Activated CD8-positive, alpha-beta memory T cell treated with anti-CD3 and anti-CD28 coated beads for 48 hours (primary cell): ENCODE measurements around the gene SORCS2.

ENCODE experiments used
- DNase-seq, 3 experiments: peaks; one replicate each; pipeline ENCODE4 v3.0.0-alpha.2; 2020; ENCODE audit warnings: low read depth in 2 of 3, low spot score in 2 of 3

The SORCS2 gene

DNA sequence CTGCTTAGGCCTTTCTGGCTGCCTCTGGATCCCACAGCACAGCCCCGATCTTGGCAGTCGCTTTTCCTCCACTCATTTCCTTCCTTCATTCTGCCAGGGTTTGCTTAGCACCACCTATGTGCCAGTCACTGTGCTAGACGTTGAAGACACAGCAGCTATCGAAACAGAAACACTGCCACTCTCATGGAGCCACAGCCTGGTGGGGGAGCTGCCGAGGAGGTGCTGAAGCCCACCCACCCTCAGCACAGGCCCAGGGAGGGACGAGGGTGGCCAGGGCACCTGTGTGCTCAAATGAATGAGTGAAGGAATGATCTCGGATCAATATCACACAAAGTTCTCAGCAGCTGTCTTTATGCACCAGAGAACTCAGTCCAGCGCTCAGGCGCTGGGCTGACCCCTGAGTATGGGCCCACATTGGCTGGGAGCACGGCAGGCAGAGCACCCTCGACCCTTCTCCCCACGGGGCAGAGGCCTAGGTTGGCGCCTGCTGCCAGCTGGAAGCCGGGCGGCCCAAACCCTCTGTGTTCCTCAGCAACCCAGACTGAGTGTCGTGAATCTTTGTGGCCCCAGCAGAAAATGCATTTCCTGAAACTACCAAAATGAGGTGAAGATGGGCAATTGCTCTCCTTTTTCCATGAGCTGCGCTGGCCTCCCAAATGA lies 108.9 kb downstream of the SORCS2 start:
- DNase-seq, result no peak

DNA sequence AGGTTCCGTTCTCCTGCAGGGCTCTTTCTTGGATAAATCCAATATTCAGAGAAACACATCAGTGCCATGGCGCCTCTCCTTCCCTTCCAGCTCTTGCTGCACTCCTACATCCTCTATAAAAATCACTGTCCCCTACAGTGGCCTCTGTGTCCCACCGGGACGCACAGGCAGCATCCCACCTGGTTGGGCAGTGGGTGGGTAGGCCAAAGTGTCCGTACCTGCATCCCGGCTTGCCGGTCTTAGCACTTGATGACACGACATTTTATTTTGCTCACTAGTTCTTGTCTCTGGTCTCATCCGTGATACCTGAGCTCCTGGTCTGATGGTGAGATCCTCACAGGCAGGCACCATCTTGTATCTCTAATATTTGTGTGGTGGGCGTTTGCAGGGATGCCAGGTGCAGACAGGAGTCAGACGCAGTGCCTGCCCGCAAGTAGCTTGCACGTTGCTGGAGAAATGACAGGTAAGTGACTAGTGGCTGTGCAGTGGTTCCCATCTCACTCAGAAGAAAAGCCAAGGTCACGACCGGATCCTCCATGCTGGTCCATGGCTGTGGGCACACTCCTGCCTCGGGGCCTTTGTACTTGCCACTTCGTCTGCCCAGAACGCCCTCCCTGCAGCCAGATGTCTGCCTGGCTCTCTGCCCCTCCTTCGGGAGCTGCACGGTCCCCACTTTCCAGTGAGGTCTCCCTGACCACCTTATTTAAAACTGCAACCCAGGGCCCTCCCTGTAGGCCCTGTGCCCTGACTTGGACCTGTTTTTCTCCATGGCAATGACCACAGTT lies 109.7 kb downstream of the SORCS2 start:
- DNase-seq, result no peak

DNA sequence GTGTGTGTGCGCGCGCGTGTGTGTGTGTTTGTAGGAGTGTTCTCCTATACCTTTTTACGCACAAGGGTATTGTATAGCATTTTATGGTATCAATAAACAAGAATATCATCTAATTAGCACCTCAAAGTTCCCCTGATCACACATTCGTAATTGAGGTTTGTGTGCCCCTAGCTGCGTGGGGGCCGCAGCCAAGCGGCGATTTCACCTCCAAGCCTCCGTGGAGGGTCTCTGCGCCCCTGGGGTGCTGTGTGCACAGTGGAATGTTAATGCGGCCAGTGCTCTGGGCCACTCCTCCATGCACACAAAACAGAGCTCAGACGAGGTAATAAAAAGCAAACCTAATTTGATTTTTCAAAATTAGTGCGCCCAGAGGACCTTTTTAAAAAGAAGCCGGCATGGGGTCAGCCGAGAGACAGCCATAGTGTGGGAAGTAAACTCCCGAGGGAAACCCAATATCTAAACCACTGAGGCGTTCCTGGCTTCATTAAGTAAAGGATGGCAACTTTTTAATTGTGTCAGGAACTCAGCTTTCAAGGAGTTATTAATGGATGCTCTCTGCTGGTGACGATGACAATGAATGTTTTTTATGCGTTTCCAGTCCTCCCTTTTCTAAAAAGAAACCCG lies 110.6 kb downstream of the SORCS2 start:
- no peak for DNase-seq

DNA sequence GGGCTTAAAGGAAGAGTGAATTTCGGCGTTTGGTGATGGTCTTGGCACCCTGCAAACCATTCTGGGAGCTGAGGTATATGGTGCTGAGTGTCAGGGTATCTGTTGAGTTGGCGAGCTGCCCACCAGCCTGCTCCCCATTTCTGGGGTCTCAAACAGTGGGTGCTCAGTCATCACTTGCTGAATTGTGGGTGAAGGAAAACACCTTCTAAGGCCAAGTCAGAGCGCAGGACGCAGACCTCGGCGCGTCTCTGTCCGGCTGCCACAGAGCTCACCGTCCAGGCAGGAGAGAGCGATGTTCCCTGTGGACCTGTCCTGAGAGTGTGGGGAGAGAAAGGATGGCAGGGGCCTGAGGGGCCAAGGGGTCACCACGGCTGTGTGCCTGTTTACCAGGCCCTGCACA lies 111.2 kb downstream of the SORCS2 start:
- DNase-seq, result no peak

DNA sequence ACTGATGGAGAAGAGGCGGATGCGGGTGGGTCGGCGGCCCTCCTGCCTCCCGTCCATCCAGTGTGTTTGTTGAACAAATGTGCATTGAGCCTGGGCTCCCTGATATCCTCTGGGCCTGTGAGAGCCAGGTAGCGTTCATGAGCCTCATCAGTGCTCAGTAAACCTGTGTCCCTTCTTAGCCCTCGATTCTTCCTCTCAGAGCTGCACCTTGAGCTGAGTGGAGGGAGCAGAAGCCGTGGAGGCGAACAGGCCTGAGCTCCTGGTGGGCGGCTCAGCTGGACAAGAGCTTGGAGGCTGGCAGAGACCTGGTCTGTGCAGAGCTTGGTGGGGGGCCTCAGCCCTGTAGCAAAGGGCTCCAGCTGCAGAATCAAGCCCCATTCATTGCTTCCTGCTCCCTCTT lies 112.1 kb downstream of the SORCS2 start:
- DNase-seq, result no peak

DNA sequence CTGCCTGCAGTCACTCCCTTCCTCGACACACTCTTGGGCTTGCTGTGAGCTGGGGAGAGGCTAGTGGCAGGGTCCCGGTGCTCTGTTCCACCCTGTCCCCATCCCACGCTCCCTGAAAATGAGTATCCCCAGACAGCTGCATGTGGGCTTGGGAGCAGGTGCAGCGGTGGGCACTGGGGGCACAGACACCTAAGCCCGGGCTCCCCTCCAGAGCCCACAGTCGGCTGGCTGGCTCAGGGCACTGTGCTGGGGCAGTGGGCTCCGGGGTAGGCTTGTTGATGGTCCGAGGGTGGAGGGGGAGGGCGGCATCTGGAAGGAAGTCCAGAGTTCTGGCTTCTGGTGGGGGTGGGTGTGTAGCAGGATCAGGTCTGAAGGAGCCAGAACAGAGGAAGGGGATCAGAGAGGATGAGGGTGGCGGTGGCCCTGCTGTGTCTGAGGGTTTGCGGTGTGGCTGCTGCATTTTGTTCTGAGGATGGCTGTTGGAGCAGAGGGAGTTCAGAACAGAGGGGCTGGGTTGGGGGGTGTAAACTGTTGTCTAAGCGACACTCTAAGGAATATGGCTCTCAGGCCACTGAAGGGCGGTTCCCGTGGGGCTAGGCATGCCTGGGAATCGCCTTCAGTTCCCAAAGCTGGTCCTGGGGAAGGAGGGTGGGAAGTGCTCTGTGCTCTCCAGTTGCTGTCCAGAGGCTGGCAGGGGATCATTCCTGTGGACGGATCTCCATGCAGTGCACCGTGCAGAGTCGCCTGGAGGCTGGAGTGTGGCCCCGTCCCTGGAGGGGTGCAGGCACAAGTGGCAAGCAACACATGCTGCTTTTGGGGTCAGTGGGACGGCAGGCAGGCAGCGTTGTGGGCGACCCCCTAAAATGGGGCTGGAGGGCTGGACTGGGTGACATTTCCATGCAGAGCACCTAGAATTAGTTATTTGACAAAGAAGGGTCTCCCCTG lies 114.0 kb downstream of the SORCS2 start:
- DNase-seq, result no peak

DNA sequence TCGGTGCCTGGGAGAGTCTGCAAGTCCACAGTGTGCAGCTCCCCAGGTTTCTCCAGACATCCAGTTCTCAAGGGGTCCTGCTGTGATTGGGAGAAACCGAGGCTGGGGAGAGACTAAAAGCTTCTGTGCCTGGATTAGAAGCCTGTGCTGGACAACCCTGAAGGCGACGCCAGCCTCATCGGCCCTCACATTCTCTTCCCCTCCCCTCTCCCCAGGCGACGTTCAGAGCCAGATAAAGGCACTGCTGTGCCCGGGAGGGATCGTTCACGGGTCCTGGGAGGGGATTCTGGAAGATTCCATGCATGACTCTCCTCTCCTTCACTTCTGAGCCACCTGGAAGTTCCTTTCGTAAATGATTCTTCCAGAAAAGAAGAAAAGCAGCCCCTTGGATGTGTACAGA lies 114.6 kb downstream of the SORCS2 start:
- DNase-seq, result no peak

DNA sequence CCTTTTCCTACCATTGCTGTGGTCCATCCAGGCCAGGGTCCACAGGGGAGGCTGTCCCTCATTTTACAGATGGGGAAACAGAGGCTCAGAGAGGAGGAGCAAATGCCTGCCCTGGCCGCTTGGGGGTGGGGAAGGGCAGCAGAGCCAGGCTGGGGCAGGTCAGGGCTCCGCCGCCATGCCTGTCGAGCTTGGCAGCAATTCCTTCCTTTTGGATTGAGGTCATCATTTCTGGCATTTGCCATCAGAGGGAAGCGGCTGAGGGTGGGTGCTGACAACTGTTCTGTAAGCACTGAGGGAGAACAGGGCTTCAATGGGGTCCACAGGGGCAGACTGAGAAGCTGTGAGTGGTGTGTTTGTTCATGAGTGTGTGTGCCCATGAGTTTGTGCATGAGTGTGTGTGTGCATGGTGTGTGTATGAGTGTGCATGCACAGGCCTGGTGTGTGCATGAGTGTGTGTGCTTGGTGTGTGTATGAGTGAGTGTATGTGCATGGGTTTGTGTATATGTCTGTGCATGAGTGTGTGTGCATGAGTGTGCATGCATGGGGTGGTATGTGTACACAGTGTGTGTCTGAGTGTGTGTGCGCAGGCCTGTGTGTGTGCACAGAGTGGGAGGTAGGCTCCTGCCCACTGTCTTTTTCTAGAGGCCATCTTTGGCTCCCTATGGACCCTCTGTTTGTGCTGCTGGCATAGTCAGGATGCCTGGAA lies 115.2 kb downstream of the SORCS2 start:
- no peak for DNase-seq

DNA sequence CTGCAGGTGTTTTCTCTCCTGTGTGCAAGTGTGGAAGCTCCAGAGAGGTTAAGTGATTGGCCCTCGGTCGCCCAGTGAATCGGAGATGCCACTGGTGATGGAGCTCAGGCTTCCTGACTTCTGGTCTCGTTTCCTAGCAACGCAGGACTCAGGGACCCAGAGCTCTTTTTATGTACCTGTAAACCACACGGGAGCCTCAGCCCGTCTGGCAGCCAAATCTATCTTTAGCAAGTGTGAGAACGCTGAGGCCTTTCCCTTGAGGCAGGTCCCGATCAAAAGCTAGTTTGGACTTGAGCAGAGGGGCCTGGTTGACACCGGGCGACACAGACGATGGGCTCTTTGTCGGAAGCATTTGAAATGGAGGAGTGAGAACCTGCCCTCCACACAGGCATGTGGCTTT lies 116.8 kb downstream of the SORCS2 start:
- no peak for DNase-seq

DNA sequence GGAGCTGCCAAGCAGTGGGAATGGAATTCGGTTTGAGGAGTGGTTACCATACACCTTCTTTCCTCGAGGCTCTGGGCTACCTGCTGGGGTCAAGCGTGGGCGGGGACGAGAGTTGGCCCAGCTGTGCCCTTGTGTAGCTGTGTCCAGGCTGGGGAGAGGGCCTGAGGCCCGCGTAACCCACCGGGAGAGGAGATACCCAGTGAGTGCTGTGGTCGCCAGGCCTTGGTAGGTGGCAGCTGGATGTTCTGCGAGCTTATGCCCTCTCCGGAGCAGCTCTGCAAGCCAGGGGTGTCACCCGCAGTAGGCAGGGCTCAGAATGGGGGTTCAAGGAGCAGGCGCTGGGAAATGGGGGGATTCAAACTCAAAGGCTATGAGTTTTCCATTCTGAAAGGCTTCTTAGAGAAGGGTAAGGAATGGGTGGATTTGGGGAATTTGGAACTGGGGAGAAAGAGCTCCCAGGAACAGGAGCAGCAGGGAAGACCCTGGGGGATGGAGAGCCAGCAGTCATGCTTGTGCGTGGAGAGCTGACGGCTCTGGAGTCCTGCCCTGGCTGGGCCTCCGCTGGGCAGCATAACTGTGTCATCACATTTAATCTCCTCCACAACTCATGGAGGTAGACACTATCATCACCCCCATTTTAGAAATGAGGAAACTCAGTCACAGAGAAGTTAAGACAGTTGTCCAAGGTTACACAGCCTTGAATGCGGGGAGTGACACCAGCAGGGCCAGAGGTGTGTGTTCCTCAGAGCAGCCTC lies 117.5 kb downstream of the SORCS2 start:
- no peak for DNase-seq

DNA sequence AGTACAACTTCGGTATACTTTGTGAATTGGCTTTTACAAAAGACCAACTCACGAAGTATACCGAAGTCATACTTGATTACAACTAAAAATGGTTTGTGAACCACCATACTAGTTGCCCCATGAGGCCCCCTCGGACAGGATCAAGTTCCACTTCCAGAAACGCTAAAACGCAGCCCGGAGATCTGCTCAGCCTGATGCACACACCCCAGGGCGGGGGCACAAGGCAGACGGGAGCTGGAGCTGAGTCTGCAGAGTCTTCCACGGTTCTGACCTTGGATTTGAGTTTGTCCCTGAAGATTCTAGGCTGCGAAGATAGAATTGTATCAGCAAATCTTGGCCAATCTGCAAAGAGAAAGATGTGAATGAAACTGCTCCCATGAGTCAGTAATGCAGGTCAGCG lies 118.1 kb downstream of the SORCS2 start:
- no peak for DNase-seq

DNA sequence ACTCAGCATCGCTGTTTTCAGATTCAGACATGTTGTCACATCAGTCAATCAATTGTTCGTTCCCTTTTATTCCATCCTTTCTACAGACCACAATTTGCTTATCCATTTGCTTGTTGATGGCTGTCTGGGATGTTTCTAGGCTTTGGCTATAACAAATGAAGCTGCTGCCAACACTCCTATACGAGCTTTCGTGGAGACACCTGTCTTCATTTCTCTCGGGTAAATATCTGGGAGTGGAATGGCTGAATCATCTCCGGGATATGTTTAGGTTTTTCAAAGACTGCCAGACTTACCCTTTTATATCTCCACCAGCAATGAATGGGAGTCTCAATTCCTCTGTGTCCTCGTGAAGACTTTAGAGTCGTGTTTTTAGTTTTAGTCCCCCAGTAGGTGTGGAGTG lies 118.9 kb downstream of the SORCS2 start:
- DNase-seq, result no peak

DNA sequence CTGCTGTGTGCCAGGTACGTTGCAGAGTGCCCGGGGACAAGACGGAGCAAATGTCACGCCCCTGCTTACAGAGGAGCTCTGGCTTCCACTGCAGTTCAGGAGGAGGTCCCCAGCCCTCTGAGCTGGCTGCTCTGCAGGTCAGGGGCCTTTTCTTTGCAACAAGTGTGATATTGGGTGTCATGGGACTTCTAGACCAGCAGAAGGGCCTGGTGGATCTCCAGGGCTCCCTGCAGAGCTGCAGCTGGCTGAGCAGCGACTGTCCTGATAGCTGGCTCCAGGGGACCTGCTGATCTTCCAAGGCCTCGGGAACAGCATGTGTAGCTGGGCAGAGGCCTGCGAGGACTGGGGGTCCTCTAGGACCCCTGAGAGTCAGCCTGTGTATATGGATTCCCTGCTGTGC lies 120.4 kb downstream of the SORCS2 start:
- no peak for DNase-seq

DNA sequence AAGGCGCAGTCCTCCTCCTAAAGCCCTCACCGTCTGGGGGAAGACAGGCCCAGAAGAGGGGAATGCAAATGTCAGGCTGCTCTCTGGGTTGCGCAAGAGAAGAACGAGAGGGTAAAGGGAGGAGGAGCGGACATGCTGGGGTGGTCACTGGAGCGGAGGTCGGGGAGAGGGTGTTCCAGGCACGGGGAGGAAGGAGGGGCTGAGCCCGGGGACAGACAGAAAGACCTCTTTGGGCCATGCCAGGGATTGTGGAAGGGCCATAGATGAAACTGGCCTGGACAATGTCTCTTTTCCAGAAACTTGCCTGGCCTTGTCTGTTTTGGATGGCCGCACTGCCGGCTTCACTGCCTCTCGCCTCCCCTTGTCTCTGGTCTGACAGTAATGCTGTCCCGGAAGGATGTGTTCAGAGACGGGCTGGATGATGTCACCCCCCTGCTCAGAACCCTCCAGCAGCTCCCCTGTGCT lies 121.0 kb downstream of the SORCS2 start:
- DNase-seq, result no peak

DNA sequence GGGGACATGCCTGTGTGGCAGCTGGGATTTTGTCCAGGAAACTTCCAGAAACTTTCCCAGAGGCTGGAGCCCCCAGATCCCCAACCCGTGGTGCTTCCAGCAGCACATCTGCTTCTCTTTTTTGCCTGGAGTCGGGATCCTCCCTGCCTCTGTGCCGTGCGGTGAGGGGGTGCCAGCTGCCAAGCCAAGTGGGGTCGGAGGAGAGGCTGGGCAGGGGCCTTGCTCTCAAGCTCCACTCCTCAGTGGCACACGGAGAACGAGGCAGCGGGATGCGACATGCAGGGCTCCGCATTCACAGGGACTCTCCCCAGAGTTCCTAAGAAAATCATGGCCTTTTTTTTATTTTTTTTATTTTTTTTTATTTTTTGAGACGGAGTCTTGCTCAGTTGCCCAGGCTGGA lies 121.7 kb downstream of the SORCS2 start:
- no peak for DNase-seq

DNA sequence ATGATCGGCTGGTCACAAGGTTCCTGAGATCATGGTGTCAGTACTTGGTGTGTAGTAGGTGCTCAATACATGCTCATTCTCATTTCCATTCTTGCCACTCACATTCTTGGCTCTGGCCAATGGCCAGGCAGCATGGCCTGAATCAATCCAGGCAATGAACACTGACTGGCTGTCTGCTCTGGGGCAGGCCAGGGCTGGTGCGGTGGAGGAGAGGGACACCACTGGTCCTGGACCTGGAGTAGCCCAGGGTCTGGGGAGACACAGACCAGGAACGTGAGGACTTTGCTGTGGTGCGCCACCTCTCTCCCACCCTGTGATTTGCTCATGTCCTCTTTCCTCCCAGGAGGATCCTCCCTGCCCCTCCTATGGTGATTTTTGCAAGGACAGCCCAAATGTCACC lies 122.9 kb downstream of the SORCS2 start:
- no peak for DNase-seq

DNA sequence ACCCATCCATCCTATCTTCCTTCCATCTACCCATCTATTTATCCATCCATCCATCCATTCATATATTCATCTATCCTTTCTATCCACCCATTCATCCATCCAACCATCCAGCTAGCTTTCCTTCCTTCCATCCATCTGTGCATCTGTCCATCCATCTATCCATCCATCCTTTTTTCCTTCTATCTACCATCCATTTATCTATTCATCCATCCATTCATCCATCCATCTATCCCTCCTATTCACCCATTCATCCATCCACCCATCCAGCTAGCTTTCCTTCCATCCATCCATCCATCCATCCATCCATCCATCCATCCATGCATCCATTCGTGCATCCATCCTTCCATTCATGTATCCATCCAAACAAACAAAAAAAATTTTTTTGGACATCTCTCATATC lies 123.6 kb downstream of the SORCS2 start:
- DNase-seq, result no peak

DNA sequence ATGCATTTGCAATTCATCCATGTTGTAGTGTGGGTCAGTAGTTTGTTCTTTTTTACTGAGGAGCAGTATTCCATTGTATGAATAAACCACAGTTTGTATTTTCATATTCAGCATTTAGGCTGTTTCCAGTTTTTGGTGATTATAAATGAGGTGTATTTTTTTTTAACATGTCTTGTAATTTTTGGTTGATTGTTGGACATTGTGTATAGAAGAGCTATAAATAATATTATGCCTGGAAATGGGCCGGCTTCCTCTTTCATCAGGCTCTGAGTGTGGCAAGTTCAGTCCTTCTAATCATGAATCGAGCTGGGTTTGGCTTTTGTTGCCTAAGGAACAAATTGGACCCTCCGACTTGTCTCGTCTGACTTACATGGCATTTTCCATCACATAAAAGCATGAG lies 126.7 kb downstream of the SORCS2 start:
- DNase-seq, result no peak

DNA sequence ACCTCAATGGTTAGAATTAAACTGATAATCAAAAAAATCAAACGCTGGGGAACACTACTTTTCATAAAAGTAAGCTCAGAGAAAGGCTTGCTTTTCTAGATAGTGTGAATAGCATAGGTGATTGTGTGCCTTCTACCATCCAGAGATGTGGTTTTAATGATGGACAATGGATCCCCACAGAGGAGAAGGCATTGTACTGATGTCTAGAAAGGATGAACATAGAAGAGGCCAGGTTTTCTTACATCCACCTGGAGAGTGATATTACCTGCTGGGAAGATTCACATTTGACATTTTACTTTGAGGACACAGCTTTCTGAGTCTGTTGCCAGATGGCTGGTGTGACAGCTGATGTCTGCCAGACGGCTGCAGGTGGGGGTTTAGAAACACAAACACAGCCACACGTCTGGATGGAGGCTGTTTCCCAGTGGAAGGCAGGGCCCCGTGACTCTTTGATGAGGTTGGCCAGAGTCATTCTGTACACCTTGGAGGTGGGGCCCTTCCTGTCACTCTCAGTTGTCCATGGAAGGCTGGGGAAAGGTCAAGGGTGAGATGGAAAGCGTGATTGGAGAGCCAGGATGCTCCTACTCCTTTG lies 128.0 kb downstream of the SORCS2 start:
- DNase-seq, result no peak
